HG03354 (cell line): Measurements from ENCODE around the gene FAM98A.

Experiments used
- ATAC-seq: cut with Tn5 transposase; IDR thresholded peaks from one replicate; pipeline ENCODE4 v1.9.1; 2021; ENCODE audit warnings: mild to moderate bottlenecking; ENCODE audit not compliant: unreplicated experiment, poor library complexity, severe bottlenecking

The FAM98A gene

GRCh38 chr2:33599175-33599942, at the start of gene FAM98A:
Gene FAM98A (minus strand): TSS chr2:33599299. CDS start chr2:33599221, 78 bp downstream.
- ATAC-seq, result peak; percentile 91

GRCh38 chr2:33645861-33646260, 46.8 kb upstream of the FAM98A start:
- no peak for ATAC-seq

- ATAC-seq, result no peak
These were observed 45.1 kb upstream of the FAM98A start for GRCh38 chr2:33644215-33644614.

- no peak for ATAC-seq
These were observed 36.9 kb upstream of the FAM98A start for GRCh38 chr2:33636001-33636400.

GRCh38 chr2:33634261-33634910, 35.3 kb upstream of the FAM98A start:
- ATAC-seq, result no peak

GRCh38 chr2:33633315-33633714, 34.2 kb upstream of the FAM98A start:
- ATAC-seq, result no peak

GRCh38 chr2:33632831-33633230, 33.7 kb upstream of the FAM98A start:
- no peak for ATAC-seq

- ATAC-seq, result no peak
These were observed 29.1 kb upstream of the FAM98A start for GRCh38 chr2:33628031-33628827.

GRCh38 chr2:33619028-33619427, 19.9 kb upstream of the FAM98A start:
- ATAC-seq, result no peak

- ATAC-seq, result no peak
These were observed 18.9 kb upstream of the FAM98A start for GRCh38 chr2:33617989-33618388.

GRCh38 chr2:33617401-33617800, 18.3 kb upstream of the FAM98A start:
- ATAC-seq, result no peak

GRCh38 chr2:33616873-33617272, 17.8 kb upstream of the FAM98A start:
- ATAC-seq, result no peak

GRCh38 chr2:33614190-33614589, 15.1 kb upstream of the FAM98A start:
- ATAC-seq, result no peak

GRCh38 chr2:33607905-33608304, 8.8 kb upstream of the FAM98A start:
- no peak for ATAC-seq

GRCh38 chr2:33607251-33607721, 8.2 kb upstream of the FAM98A start:
- ATAC-seq, result no peak

- no peak for ATAC-seq
These were observed 7.5 kb upstream of the FAM98A start for GRCh38 chr2:33606622-33607021.

- no peak for ATAC-seq
These were observed 7.0 kb upstream of the FAM98A start for GRCh38 chr2:33606100-33606499.

GRCh38 chr2:33605056-33605455, 6.0 kb upstream of the FAM98A start:
- ATAC-seq, result no peak

- ATAC-seq, result no peak
These were observed 4.3 kb upstream of the FAM98A start for GRCh38 chr2:33603416-33603815.

- no peak for ATAC-seq
These were observed 3.2 kb upstream of the FAM98A start for GRCh38 chr2:33602201-33602830.
